Activated CD4-positive, alpha-beta memory T cell treated with anti-CD3 and anti-CD28 coated beads for 36 hours (primary cell): ENCODE data around the gene AFAP1. TPM values are rescaled to one million over a fixed set of nuclear protein-coding genes. Genes with fewer than 3 reads are reported as not detected.

Experiments
- CTCF ChIA-PET: fragments of 350-600 bp; sonication (Branson Sonifier 250); formaldehyde crosslinking; loops from one replicate; lab custom pipeline; 2021; ENCODE audit warnings: antibody characterized with exemption, inconsistent platforms; lab: Charles Lee
- POLR2A ChIA-PET: fragments of 350-600 bp; sonication (Branson Sonifier 250); formaldehyde crosslinking; loops from one replicate; lab custom pipeline; 2021; ENCODE audit warnings: antibody characterized with exemption; lab: Charles Lee
- DNase-seq: peaks from one replicate; pipeline ENCODE4 v3.0.0-alpha.2; 2020
- H3K27ac Mint-ChIP-seq: one replicate; pipeline ENCODE4 v1.8.0; 2021; ENCODE audit warnings: mixed read lengths
- H3K27me3 Mint-ChIP-seq: one replicate; pipeline ENCODE4 v1.8.0; 2021; ENCODE audit warnings: mixed read lengths
- H3K36me3 Mint-ChIP-seq: one replicate; pipeline ENCODE4 v1.8.0; 2021; ENCODE audit warnings: mixed read lengths
- H3K4me1 Mint-ChIP-seq: one replicate; pipeline ENCODE4 v1.8.0; 2021; ENCODE audit warnings: low read depth, mixed read lengths
- H3K4me3 Mint-ChIP-seq: one replicate; pipeline ENCODE4 v1.8.0; 2021; ENCODE audit warnings: mild to moderate bottlenecking, mixed read lengths
- H3K9me3 Mint-ChIP-seq: one replicate; pipeline ENCODE4 v1.8.0; 2021; ENCODE audit warnings: mixed read lengths
- intact Hi-C: fragments of 100-400 bp; cut with micrococcal nuclease; formaldehyde crosslinking; loops from one replicate; pipeline ENCODE4 v1.15.1; 2023
- total RNA-seq, 2 experiments: library from RNA; stranded (reverse); gene quantifications; one replicate each; pipeline ENCODE4 v1.2.3, GENCODE V29; 2021

The AFAP1 gene
- total RNA-seq, 2 experiments from 2014 or later, result 37.7 to 38.4 TPM

GRCh38 chr4:7960790-7961655 is 21.4 kb upstream of the AFAP1 start:
- intact Hi-C loops, result loop anchor here (1.0 to 10.0 kb wide), 5 partner anchors 8 to 1266 kb away; partner anchors contain the start of genes AFAP1 and S100P
- H3K36me3 Mint-ChIP-seq, result no peaks in the 10 kb centered on the region
- CTCF ChIA-PET, result interaction anchor here (0.9 to 2.7 kb wide), 9 partner anchors 9 to 159 kb away, joined by 3 to 11 read pairs (median 5); partner anchors contain the start of gene AFAP1
- POLR2A ChIA-PET, result interaction anchor here (0.6 to 3.7 kb wide), 4 partner anchors 9 to 130 kb away, joined by 3 to 17 read pairs (median 10); partner anchors contain the start of gene AFAP1
- H3K27ac Mint-ChIP-seq, result peak overlapping the region; percentile 94
- peak; percentile 93 for DNase-seq
- H3K9me3 Mint-ChIP-seq, result no peaks in the 10 kb centered on the region
- peak overlapping the region; percentile 38 for H3K4me3 Mint-ChIP-seq
- H3K4me1 Mint-ChIP-seq, result peaks cover 53% of the 10 kb centered on the region
- no peaks in the 10 kb centered on the region for H3K27me3 Mint-ChIP-seq

- POLR2A ChIA-PET, result interaction anchor here (2.8 to 3.7 kb wide), 2 partner anchors 10 to 21 kb away, joined by 15 to 17 read pairs; partner anchors contain the start of gene AFAP1
These were observed 20.5 kb upstream of the AFAP1 start for GRCh38 chr4:7960017-7960789.

GRCh38 chr4:7959078-7959477 is 19.4 kb upstream of the AFAP1 start:
- H3K27me3 Mint-ChIP-seq, result no peaks in the 10 kb centered on the region
- H3K4me3 Mint-ChIP-seq, result no peak overlapping the region
- H3K27ac Mint-ChIP-seq, result no peak overlapping the region
- ChIA-PET POLR2A (interaction anchor here (3.7 kb wide), 1 partner anchor 20 kb away, joined by 17 read pairs; the partner anchor contains the start of gene AFAP1), CTCF (interaction anchor here (1.0 to 2.7 kb wide), 2 partner anchors 20 to 157 kb away, joined by 3 to 11 read pairs; partner anchors contain the start of gene AFAP1)
- no peaks in the 10 kb centered on the region for H3K36me3 Mint-ChIP-seq
- intact Hi-C loops, result no loop called here
- no peak for DNase-seq
- H3K9me3 Mint-ChIP-seq, result no peaks in the 10 kb centered on the region
- H3K4me1 Mint-ChIP-seq, result peaks cover 35% of the 10 kb centered on the region

More at GRCh38 chr4:7960017-7960789, 20.5 kb upstream of the AFAP1 start:
- CTCF ChIA-PET, result interaction anchor here (1.0 to 2.7 kb wide), 8 partner anchors 10 to 158 kb away, joined by 3 to 11 read pairs (median 4); partner anchors contain the start of gene AFAP1
- peak; percentile 66 for DNase-seq
- Mint-ChIP-seq H3K4me1 (peaks cover 46% of the 10 kb centered on the region), H3K4me3 (peak overlapping the region; percentile 38), H3K27ac (peak overlapping the region; percentile 94), H3K9me3 (no peaks in the 10 kb centered on the region), H3K36me3 (no peaks in the 10 kb centered on the region), H3K27me3 (no peaks in the 10 kb centered on the region)
- intact Hi-C loops, result loop anchor here (1.0 to 10.0 kb wide), 4 partner anchors 21 to 1265 kb away; partner anchors contain the start of genes AFAP1 and S100P

GRCh38 chr4:7956934-7957656 is 17.4 kb upstream of the AFAP1 start:
- CTCF ChIA-PET, result interaction anchor here (1.3 kb wide), 1 partner anchor 155 kb away, joined by 4 read pairs; no protein-coding TSS in a partner anchor
- H3K36me3 Mint-ChIP-seq, result no peaks in the 10 kb centered on the region
- intact Hi-C loops, result no loop called here
- no peaks in the 10 kb centered on the region for H3K27me3 Mint-ChIP-seq
- DNase-seq, result no peak
- POLR2A ChIA-PET, result interaction anchor here (0.6 kb wide), 1 partner anchor 126 kb away, joined by 4 read pairs; no protein-coding TSS in a partner anchor
- no peaks in the 10 kb centered on the region for H3K9me3 Mint-ChIP-seq
- H3K4me1 Mint-ChIP-seq, result peaks cover 21% of the 10 kb centered on the region
- H3K27ac Mint-ChIP-seq, result no peak overlapping the region
- no peak overlapping the region for H3K4me3 Mint-ChIP-seq

GRCh38 chr4:7956270-7956808 is 16.7 kb upstream of the AFAP1 start:
- H3K36me3 Mint-ChIP-seq, result no peaks in the 10 kb centered on the region
- H3K4me3 Mint-ChIP-seq, result no peak overlapping the region
- POLR2A ChIA-PET, result no interaction called here
- no peak for DNase-seq
- CTCF ChIA-PET, result no interaction called here
- H3K27me3 Mint-ChIP-seq, result no peaks in the 10 kb centered on the region
- H3K4me1 Mint-ChIP-seq, result peaks cover 21% of the 10 kb centered on the region
- intact Hi-C loops, result no loop called here
- H3K27ac Mint-ChIP-seq, result no peak overlapping the region
- H3K9me3 Mint-ChIP-seq, result peaks cover 1% of the 10 kb centered on the region

GRCh38 chr4:7955393-7955792 is 15.7 kb upstream of the AFAP1 start:
- Mint-ChIP-seq H3K4me3 (no peak overlapping the region), H3K4me1 (peaks cover 12% of the 10 kb centered on the region), H3K27ac (no peak overlapping the region), H3K9me3 (peaks cover 4% of the 10 kb centered on the region), H3K27me3 (no peaks in the 10 kb centered on the region), H3K36me3 (no peaks in the 10 kb centered on the region)
- ChIA-PET POLR2A (no interaction called here), CTCF (no interaction called here)
- intact Hi-C loops, result no loop called here
- DNase-seq, result no peak

GRCh38 chr4:7952615-7953014 is 13.0 kb upstream of the AFAP1 start:
- H3K27me3 Mint-ChIP-seq, result no peaks in the 10 kb centered on the region
- DNase-seq, result no peak

GRCh38 chr4:7950301-7951092 is 10.8 kb upstream of the AFAP1 start:
- POLR2A ChIA-PET, result no interaction called here
- Mint-ChIP-seq H3K4me3 (no peak overlapping the region), H3K9me3 (peaks cover 4% of the 10 kb centered on the region), H3K4me1 (peaks cover 10% of the 10 kb centered on the region), H3K27ac (no peak overlapping the region), H3K27me3 (no peaks in the 10 kb centered on the region), H3K36me3 (no peaks in the 10 kb centered on the region)
- CTCF ChIA-PET, result interaction anchor here (0.6 to 0.8 kb wide), 2 partner anchors 11 to 708 kb away, joined by 3 to 4 read pairs; partner anchors contain the start of gene AFAP1
- intact Hi-C loops, result no loop called here
- no peak for DNase-seq

More at GRCh38 chr4:7952615-7953014, 13.0 kb upstream of the AFAP1 start:
- intact Hi-C loops, result no loop called here
- CTCF ChIA-PET, result no interaction called here
- Mint-ChIP-seq H3K4me1 (peaks cover 12% of the 10 kb centered on the region), H3K9me3 (peaks cover 4% of the 10 kb centered on the region), H3K4me3 (no peak overlapping the region), H3K27ac (no peak overlapping the region), H3K36me3 (no peaks in the 10 kb centered on the region)
- POLR2A ChIA-PET, result interaction anchor here (0.9 to 1.5 kb wide), 2 partner anchors 8 to 16 kb away, joined by 3 read pairs; no protein-coding TSS in a partner anchor

- no peak overlapping the region for H3K27ac Mint-ChIP-seq
- peaks cover 4% of the 10 kb centered on the region for H3K9me3 Mint-ChIP-seq
- H3K36me3 Mint-ChIP-seq, result no peaks in the 10 kb centered on the region
- no peaks in the 10 kb centered on the region for H3K27me3 Mint-ChIP-seq
- intact Hi-C loops, result no loop called here
- ChIA-PET POLR2A (no interaction called here), CTCF (interaction anchor here (0.8 kb wide), 1 partner anchor 10 kb away, joined by 4 read pairs; the partner anchor contains the start of gene AFAP1)
- DNase-seq, result no peak
- no peak overlapping the region for H3K4me3 Mint-ChIP-seq
- H3K4me1 Mint-ChIP-seq, result peaks cover 10% of the 10 kb centered on the region
These were observed 10.1 kb upstream of the AFAP1 start for GRCh38 chr4:7949759-7950158.

GRCh38 chr4:7947927-7948326 is 8.3 kb upstream of the AFAP1 start:
- ChIA-PET CTCF (interaction anchor here (1.0 kb wide), 1 partner anchor 10 kb away, joined by 5 read pairs; no protein-coding TSS in a partner anchor), POLR2A (no interaction called here)
- Mint-ChIP-seq H3K4me3 (no peak overlapping the region), H3K27me3 (no peaks in the 10 kb centered on the region), H3K36me3 (no peaks in the 10 kb centered on the region), H3K27ac (peak overlapping the region; percentile 65), H3K9me3 (peaks cover 4% of the 10 kb centered on the region), H3K4me1 (peaks cover 10% of the 10 kb centered on the region)
- intact Hi-C loops, result no loop called here
- DNase-seq, result peak; percentile 48
